Bone marrow (tissue), 2 donors: Measurements from ENCODE around the gene PMCH.
"Not testable (repeated sequence)": the region's sequence is repeated elsewhere in the genome, so short reads cannot be mapped to it uniquely, and the experiment has no call there.

Source experiments
- DNase-seq, 2 donors: peaks; one replicate each; lab custom pipeline; 2025; lab: John Stamatoyannopoulos, UW

The PMCH gene

DNA sequence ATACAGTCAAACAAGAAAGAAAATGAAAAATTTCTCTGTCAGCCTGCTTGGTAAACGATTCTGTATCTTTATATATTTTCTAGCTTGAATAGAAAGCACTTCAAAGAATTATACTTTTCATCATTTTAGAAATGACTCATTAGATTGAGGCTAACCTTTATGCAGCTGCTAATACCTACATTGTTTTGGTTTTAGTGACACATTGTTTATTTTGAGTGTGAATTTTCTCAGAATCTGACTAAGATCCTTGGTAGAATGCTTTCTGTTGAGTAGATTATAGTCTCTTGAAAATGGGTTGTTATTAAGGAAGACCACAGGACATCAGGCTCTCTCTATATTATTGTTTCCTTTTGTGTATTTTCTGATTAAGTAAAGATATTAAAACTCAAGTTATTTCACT, at the start of gene PMCH:
Gene PMCH, minus strand, starts transcription at position 45 of the 400 bp plus-strand sequence. CDS start 63 bp downstream, outside the sequence.
- DNase-seq = no peak

DNA sequence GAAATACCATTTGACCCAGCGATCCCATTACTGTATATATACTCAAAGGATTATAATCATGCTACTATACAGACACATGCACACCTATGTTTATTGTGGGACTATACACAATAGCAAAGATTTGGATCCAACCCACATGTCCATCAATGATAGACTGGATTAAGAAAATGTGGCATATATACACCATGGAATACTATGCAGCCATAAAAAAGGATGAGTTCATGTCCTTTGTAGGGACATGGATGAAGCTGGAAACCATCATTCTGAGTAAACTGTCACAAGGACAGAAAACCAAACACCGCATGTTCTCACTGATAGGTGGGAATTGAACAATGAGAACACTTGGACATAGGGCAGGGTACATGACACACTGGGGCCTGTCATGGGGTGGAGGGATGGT, 43.2 kb upstream of the PMCH start:
- DNase-seq = not testable (repeated sequence)

DNA sequence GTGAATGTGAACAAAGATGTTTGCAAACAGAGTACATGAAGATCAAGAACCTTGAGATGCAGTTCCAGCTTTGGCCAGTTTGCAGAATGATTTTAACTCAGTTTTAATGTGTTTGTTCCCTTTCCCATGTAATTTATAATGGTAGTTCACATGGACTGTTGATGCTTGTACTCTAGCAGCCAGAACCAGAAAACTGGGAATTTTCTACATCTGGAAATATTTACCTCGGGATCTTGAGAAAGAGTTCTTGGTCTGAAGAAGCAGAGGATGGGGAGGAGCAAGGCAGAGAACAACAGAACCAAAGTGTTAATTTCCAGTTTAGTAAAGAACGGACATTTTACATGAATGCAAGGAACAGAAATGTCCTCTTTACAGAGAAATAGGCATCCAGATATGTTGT, 37.0 kb upstream of the PMCH start:
- no peak for DNase-seq

GRCh38 chr12:102232446-102232845, 34.8 kb upstream of the PMCH start:
- DNase-seq = no peak

- DNase-seq = no peak
These were observed 34.4 kb upstream of the PMCH start for GRCh38 chr12:102232036-102232435.

- DNase-seq = no peak
These were observed 30.3 kb upstream of the PMCH start for GRCh38 chr12:102227954-102228353.

DNA sequence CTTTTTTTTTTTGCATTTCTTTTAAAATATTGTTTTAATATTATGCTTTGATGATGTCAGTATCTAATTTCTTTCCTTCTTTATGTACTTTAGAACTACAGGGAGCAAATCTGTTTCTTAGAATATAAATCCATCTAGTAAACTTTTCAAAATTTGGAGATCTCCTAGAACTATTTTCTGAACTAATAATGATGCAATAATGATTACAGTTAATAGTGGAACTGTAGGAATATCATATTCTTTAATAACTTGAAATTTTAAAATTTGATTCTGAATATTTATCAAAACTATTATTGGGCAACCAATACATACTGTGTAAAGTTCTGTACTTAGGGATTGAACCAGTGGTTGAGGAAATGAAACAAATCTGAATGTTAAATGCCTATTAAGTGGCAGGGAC, 23.1 kb upstream of the PMCH start:
- DNase-seq = no peak

GRCh38 chr12:102215992-102216691, 18.5 kb upstream of the PMCH start:
- DNase-seq = no peak

DNA sequence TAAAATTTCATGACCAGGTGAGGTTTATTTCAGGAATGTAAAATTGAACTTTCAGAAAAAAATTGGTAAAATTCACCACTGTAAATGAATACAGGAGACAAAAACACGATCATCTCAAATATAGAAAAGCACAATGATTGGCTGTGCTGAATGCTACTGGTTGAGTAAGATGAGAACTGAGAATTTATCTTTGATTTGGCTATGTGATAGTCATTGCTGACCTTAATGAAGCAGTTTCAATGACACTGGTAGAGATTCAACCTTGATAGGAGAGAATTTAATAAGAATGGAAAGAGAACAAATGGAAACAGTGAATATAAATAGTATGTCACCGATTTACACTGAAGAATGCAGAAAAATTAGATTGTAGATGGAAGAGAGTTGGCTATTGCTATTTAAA, 6.4 kb upstream of the PMCH start:
- DNase-seq = no peak

DNA sequence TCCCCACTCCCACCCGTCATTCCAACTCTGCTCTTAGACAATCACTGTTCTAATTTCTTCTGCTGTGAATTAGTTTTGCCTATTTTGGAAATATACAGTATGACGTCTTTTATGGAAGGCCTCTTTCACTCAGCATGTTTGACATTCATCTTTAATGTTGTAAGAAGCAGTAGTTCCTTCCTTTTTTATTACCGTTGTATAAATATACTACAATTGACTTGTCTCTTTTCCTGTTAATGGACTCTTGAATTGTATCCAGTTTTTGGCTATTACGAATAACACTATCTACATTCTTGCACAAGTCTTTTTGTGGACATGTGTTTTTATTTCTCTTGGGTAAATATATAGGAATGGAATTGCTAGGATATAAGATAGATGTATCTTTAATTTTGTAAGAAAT, 4.9 kb upstream of the PMCH start:
- DNase-seq = no peak

GRCh38 chr12:102201436-102202061, 3.9 kb upstream of the PMCH start:
- no peak for DNase-seq

DNA sequence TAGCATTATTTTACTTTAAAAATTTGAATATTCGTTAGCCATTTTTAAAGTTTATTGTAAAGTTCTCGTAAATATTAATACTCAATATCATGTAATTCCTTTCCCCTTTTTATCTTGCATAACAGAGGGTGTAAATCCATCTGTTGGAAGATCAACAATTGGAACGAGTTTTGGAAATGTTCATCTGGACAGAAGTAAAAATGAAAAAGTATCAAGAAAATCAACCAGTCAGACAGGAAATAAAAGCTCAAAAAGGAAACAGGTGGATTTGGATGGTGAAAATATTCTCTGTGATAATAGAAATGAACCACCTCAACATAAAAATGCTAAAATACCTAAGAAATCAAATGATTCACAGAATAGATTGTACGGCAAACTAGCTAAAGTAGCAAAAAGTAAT, 1.8 kb downstream of the PMCH start:
- DNase-seq = no peak

DNA sequence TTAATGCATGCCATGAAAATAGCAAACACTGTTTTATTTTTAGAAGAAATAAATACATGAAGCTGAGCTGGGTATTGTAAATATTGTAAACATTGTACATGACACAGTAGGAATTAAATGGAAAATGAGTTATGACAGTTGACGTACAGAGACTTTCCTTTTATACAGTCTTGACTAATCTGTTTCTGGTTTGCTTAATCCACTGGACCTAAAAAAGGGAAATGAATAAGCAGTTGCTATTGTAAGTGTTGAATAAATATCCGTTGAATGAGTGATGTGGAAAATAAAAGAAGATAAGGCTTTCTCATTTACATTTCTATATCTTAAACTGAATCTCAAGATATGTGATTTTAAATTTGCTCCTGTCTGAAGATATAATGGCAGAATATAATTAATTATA, 15.0 kb downstream of the PMCH start:
- DNase-seq = peak in 1 of 2 donors; percentile 43

DNA sequence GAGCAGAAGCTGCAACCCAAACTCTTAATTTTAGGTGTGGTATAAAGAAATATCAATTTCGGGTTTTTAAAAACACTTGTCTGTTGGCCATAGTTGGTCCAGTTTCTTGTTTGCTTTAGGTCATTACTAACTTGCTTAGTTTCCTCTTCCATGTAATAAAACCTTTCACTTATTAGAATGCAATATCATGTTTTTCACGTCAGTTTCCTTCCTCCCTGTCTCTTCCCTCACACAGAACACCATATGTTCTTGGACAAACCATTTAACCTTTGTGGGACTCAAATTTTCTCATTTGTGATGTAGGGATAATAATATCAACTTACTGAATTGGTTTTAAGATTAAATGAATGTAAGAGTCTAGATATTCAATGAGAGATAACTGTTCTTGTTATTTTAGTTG, 22.9 kb downstream of the PMCH start:
- DNase-seq = no peak

GRCh38 chr12:102174117-102174516, 23.5 kb downstream of the PMCH start:
- DNase-seq = no peak

DNA sequence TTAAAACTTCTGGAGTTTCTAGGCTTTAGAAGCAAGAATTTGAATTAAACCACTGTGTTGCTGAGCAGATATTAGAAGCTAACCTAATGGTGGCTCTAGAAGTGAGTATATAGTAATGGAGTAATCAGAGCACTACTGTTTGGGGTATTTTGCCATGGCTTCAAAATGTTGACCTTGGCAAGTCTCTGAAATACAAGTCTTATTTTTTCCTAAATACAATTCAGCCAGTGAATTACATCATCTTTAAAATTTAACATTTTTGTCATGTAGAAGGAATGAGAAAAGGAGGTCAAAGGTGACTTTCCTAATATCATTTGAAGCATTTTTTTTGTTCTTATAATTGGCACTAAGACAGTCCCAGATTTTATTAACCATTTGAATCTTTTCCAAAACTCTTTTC, 25.2 kb downstream of the PMCH start:
- no peak for DNase-seq

GRCh38 chr12:102171951-102172350, 25.7 kb downstream of the PMCH start:
- DNase-seq = no peak

- peak in 1 of 2 donors; percentile 2 for DNase-seq
These were observed 27.6 kb downstream of the PMCH start for GRCh38 chr12:102169922-102170621.

- DNase-seq = peak in 1 of 2 donors; percentile 12
These were observed 29.6 kb downstream of the PMCH start for GRCh38 chr12:102167821-102168604.

DNA sequence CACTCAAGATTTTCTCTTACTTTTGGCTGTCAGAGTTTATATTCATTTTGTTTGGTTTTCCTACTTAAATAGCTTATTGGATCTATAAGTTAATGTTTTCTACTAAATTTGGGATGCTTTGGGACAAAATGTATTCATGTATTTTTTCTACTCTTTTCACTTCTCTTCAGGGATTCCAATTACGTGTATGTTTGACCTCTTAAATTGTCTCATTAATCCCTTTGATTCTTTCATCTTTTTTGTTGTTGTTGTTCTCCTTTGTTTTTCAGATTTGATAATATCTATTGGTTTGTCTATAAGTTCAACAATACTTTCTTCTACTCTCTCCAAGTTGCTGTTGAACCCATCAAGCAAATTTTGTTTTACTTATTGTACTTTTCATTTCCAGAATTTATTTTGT, 34.2 kb downstream of the PMCH start:
- DNase-seq = no peak

DNA sequence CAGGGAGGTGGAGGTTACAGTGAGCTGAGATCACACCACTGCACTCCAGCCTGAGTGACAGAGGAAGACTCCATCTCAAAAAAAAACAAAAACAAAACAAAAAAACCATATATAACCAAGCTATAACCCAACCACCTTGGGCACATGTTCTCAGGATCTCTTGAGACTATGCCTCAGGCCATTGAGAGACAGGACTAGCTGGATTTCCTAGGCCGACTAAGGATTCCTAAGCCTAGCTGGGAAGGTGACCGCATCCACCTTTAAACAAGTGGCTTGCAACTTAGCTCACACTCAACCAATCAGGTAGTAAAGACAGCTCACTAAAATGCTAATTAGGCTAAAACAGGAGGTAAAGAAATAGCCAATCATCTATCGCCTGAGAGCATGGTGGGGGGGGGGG, 42.4 kb downstream of the PMCH start:
- not testable (repeated sequence) for DNase-seq

GRCh38 chr12:102147062-102147587, 50.5 kb downstream of the PMCH start:
- not testable (repeated sequence) for DNase-seq
